HTR-8/SVneo (cell line): ENCODE results near the gene CDK11B.
"Not testable (repeated sequence)": the region's sequence is repeated elsewhere in the genome, so short reads cannot be mapped to it uniquely, and the experiment has no call there.

ENCODE experiments used
- DNase-seq: peaks from one replicate; pipeline ENCODE4 v3.0.0; 2011; ENCODE audit warnings: low spot score, mixed read lengths; ENCODE audit not compliant: insufficient read length
- FAIRE-seq: peaks from 2 replicates; lab custom pipeline; 2011; peaks lifted over from hg19 to GRCh38; lab: Jason Lieb, UNC

The CDK11B gene

GRCh38 chr1:1664318-1664717, 5.5 kb upstream of the CDK11B start:
- FAIRE-seq, DNase-seq: not testable (repeated sequence)

DNA sequence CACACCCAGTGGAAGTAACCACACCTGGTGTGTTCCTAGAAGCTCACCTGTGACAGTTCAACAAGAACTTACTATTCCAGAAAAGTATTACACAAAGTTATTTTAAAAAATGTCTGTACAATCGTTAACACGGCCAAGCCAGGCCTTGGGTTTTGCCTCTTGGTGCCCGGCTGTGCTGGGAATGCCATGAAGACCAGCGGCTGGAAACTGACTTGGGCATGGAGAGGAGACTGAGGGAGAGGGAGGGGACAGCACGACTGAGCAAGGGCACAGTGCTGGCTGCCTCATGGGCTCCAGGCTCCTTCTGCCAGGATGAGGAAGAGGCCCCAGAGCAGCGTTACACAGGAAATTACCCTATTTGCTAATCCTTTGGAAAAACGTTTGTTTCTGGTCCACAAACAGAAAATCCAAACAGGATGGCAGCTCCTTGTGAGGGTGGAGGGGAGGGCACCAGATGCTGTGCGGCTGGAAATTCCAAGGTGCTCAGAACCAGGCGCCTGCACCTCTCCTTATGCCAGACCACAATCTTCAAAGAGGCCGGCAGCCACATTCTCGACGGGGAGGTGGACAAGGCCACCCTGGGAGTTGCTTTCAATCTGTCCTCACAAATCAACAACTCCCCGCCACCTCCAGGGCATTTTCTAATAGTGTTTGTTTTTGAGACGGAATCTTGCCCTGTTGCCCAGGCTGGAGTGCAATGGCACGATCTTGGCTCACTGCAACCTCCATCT, 4.2 kb upstream of the CDK11B start:
- DNase-seq, FAIRE-seq: not testable (repeated sequence)

- FAIRE-seq, DNase-seq: not testable (repeated sequence)
These were observed 3.6 kb upstream of the CDK11B start for GRCh38 chr1:1662392-1662791.

- DNase-seq, FAIRE-seq: not testable (repeated sequence)
These were observed 10.5 kb downstream of the CDK11B start for GRCh38 chr1:1648265-1648664.

DNA sequence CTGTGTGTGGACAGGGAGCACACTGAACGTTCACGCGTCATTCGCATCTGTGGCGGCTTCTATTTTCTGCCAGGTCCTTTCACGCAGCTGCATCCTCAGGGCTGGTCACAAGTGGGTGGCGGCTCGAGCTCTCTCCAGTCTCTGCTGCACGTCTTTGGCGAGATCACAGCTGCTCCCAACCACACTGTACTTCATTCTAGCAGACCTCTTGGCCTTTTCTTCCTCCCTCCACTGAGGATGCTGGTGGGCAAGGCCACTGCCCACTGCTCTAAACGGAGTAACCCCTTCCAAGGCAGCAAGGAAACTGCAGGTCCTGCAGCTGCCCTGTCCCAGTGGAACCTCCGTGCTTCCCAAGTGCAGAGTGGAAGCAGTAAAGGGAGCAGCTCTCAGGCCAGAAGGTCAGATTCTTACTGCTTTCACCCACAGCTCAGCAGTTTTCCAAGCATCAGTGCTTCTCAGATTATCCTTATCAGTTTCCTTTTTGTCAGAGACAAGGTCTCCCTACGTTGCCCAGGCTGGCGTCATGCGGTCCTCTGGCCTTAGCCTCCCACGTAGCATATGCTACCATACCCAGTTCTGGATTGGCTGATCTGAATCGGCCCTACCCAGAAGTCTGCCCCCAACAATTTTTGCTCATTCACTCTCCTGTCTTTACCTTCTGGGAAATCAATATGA, 11.1 kb downstream of the CDK11B start:
- DNase-seq, FAIRE-seq: not testable (repeated sequence)

- not testable (repeated sequence) for DNase-seq
- peak; percentile 81 for FAIRE-seq
These were observed 12.5 kb downstream of the CDK11B start for GRCh38 chr1:1646326-1646725.

GRCh38 chr1:1640711-1641461, 17.9 kb downstream of the CDK11B start:
- not testable (repeated sequence) for DNase-seq, FAIRE-seq

GRCh38 chr1:1640081-1640480, 18.7 kb downstream of the CDK11B start:
- not testable (repeated sequence) for FAIRE-seq

DNA sequence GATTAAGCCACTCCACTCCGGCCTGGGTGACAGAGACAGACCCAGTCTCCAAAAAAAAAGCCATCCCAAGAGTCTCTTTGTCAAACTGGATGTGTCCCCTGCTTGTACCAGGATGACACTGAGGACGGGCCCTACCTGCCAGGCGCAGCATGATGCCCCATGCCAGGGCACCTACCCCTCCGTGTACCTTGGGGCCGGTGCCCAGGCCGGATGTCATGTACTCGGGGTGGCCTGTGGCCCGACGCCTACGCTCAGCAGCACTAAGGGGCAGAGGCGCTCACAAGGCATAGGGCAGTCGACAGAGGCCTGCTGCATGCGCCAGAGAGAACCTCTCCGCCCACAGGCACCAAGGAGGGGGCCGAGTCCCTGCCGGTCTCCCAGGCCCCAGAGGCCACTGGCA, 19.4 kb downstream of the CDK11B start:
- DNase-seq, FAIRE-seq: not testable (repeated sequence)

More at GRCh38 chr1:1640081-1640480, 18.7 kb downstream of the CDK11B start:
- DNase-seq, result not testable (repeated sequence)

- not testable (repeated sequence) for FAIRE-seq
These were observed 20.3 kb downstream of the CDK11B start for GRCh38 chr1:1638528-1638927.

DNA sequence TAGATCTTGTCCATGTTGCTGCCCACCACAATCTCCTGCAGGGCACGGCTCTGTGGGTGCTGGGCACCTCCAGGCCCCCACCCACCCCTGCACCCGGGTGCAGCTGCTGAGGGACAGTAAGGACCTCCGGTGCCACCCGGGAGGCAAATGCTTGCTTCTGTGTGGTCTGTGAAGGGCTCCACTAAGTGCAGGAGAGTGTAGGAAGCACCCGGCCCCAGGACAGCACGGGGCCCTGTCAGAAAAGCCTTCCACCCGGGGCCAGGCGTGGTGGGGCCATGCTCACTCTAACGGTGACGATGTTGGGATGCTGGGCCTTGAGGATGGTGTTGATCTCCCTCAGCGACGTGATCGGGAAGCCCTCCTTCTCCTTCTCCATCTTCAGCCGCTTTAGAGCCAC, 21.3 kb downstream of the CDK11B start:
- FAIRE-seq, result peak; percentile 40
- not testable (repeated sequence) for DNase-seq

More at GRCh38 chr1:1638528-1638927, 20.3 kb downstream of the CDK11B start:
- not testable (repeated sequence) for DNase-seq

DNA sequence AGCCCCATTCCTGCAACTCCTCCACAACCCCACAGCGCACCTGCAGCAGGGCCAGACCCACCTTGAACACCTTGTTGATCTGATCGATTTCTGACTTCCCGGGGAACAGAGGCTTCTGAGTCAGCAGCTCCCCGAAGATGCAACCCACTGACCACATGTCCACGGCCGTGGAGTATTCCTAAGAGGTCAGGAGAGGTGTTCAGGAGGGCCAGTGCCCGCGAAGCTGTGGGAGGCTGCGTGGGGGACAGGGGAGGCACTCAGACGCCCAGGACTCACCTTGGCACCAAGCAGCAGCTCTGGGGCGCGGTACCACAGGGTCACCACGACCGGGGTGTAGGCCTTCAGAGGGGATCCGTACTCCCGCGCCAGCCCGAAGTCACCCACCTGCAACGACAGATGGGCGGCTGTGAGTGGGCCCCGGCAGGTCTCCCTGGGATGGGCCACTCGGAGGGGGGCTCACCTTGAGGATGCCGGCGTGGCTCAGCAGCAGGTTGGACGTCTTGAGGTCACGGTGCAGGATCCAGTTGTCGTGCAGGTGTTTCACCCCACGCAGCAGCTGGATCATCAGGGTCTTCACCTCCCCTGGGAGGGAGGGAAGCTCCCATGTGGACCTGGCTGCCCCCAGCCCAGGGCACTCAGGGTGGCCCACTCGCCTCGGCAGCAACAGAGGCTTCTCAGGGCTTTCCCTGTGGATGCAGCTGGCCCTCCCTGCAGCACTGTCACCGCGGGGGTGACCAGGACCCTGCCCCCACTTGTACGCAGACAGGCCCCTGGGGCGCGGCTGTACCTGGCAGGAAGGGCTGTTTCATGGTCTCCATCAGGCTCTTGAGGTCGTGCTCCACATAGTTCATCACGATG, 22.0 kb downstream of the CDK11B start:
- not testable (repeated sequence) for FAIRE-seq, DNase-seq

DNA sequence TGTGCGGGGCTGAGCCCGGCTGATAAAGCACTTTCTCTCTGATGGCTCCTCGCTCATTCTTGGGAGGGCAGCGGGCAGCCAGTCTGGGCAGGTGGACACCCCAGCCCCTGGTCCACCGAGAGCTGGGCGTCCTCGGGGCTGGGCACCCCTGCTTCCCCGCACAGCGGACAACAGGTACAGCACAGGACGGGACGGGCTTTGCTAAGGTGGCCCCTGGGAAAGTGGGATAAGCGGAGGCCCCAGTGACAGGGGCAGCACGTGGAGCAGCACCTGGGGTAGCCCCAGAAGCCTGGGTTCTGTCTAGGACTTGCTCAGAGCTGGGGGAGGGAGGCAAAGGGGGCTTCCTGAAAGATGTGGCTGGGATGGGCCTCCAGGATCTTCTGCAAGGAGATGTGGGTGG, 24.2 kb downstream of the CDK11B start:
- not testable (repeated sequence) for DNase-seq, FAIRE-seq

DNA sequence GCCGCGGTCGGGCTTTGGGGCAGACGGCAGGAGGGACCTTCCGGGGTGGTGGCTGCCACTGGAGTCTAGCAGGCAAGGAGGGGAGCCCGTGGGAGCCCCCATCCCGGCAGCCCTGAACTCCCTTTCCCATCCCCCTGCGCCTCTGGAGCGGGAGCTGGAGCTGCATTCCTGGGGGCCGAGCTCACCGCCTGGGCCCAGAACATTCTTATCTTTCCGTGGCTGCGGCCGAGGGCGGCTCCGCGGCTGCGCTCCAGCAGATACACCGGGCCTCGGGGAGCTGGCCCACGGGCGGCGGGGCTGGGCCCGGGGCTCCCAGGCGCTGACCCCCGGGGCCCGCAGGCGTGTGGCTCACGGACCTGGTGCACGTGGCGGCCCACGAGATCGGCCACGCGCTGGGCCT, 25.4 kb downstream of the CDK11B start:
- not testable (repeated sequence) for FAIRE-seq, DNase-seq

GRCh38 chr1:1631782-1632420, 26.9 kb downstream of the CDK11B start, which contains the start of gene MMP23B:
MMP23B (plus strand) TSS chr1:1632173; CDS start chr1:1632219, 46 bp downstream.
- no peak for FAIRE-seq
- no peak for DNase-seq

DNA sequence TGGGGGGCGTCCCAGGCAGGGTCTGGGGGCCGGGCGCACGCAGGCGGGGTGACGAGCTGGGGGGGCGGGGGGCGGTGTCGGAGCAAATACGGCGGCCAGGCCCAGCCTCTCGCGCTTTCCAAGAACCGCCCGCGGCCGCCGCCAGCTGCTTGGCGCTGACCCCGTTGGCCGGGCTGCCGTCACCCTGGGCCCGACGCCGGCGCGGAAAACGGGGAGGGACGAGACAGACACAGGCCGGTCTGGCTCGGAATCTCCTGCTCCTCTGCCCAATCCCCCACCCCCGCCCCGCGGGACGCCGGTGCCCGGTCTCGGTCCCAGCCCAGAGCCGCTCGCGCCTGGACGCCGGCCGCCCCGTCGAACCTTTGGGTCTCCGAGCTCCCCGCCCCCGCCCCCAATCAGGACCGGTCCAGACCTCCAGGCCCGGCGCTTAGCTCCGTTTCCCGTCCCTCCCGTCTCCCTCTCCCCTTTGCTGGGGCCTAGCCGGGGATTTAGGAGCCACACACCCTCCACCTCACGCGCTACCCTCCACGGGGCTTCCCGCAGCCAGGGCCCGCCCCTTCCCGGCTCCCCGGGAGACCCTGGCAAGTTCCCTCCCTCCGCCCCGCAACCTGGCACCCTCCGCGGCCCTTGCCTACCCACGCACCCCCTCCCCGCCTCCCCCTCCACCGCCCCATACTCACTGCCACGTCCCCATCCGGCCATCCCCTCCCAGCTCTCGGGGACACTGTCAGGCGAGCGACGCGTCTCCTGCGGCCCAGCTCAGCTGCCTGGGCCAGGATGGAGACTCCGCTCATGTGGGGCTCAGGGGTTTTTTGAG, 27.6 kb downstream of the CDK11B start:
- DNase-seq, result no peak

GRCh38 chr1:1630191-1630964, 28.4 kb downstream of the CDK11B start:
- FAIRE-seq, result no peak

More for the DNA sequence above, 27.6 kb downstream of the CDK11B start:
- FAIRE-seq, result no peak

More at GRCh38 chr1:1630191-1630964, 28.4 kb downstream of the CDK11B start:
- no peak for DNase-seq
